Mesenchymal stem cell (in vitro differentiated cells and primary cell): ENCODE data around the gene IGF2.

Experiments used
- DNase-seq: peaks from one replicate; pipeline ENCODE4 v3.0.0-alpha.2; 2013
- H2AFZ ChIP-seq: one replicate; pipeline ENCODE4 v1.6.1; 2013; ENCODE audit warnings: low read depth, mild to moderate bottlenecking, control low read depth, inconsistent platforms, low read length, moderate library complexity
- H2AK5ac ChIP-seq: 2 replicates; pipeline ENCODE4 v1.6.1; 2013; ENCODE audit warnings: low read length, moderate library complexity, mild to moderate bottlenecking, inconsistent platforms; ENCODE audit not compliant: severe bottlenecking
- H2BK120ac ChIP-seq: one replicate; pipeline ENCODE4 v1.6.1; 2013; ENCODE audit warnings: low read depth, mild to moderate bottlenecking, inconsistent platforms, low read length, moderate library complexity
- H2BK12ac ChIP-seq, 2 experiments: one replicate each; pipeline ENCODE4 v1.6.1; 2013; ENCODE audit warnings: inconsistent platforms in 2 of 2, low read length in 2 of 2, mild to moderate bottlenecking in 2 of 2, moderate library complexity in 2 of 2, control low read depth in 1 of 2
- H2BK15ac ChIP-seq: one replicate; pipeline ENCODE4 v1.6.1; 2013; ENCODE audit warnings: mild to moderate bottlenecking, low read depth, inconsistent platforms; ENCODE audit not compliant: poor library complexity, severe bottlenecking
- H2BK5ac ChIP-seq: 2 replicates; pipeline ENCODE4 v1.6.1; 2013; ENCODE audit warnings: low read depth, mild to moderate bottlenecking, low read length, control low read depth, inconsistent platforms; ENCODE audit not compliant: poor library complexity, severe bottlenecking
- H3K14ac ChIP-seq, 2 experiments: one replicate each; pipeline ENCODE4 v1.6.1; 2013; ENCODE audit warnings: inconsistent platforms in 2 of 2, low read length in 2 of 2, control low read depth in 1 of 2, mild to moderate bottlenecking in 1 of 2, moderate library complexity in 1 of 2
- H3K18ac ChIP-seq, 2 experiments: one replicate each; pipeline ENCODE4 v1.6.1; 2013; ENCODE audit warnings: inconsistent platforms in 2 of 2, low read length in 2 of 2, control low read depth in 1 of 2, low read depth in 1 of 2, mild to moderate bottlenecking in 1 of 2
- H3K23ac ChIP-seq, 2 experiments: one replicate each; pipeline ENCODE4 v1.6.1; 2013; ENCODE audit warnings: inconsistent platforms in 2 of 2, low read length in 2 of 2, mild to moderate bottlenecking in 2 of 2, moderate library complexity in 2 of 2, control low read depth in 1 of 2
- H3K27ac ChIP-seq: 2 replicates; pipeline ENCODE4 v1.5.1; 2013; ENCODE audit warnings: mild to moderate bottlenecking, moderate library complexity, low read length, control low read depth, inconsistent platforms; ENCODE audit not compliant: poor library complexity, severe bottlenecking
- H3K27me3 ChIP-seq, 2 experiments: 2 replicates each; pipeline versions ENCODE4 v1.6.1 to v1.7.0; 2013; ENCODE audit warnings: low read length in 2 of 2, mild to moderate bottlenecking in 2 of 2, moderate library complexity in 2 of 2, control low read depth in 1 of 2, inconsistent platforms in 1 of 2; ENCODE audit not compliant: control insufficient read depth in 1 of 2, insufficient read depth in 1 of 2
- H3K36me3 ChIP-seq, 2 experiments: 2 replicates each; pipeline versions ENCODE4 v1.6.1 to v1.7.0; 2013; ENCODE audit warnings: low read length in 2 of 2, control low read depth in 1 of 2, inconsistent platforms in 1 of 2, low read depth in 1 of 2, mild to moderate bottlenecking in 1 of 2; ENCODE audit not compliant: insufficient read depth in 2 of 2, control insufficient read depth in 1 of 2
- H3K4ac ChIP-seq, 2 experiments: one replicate each; pipeline ENCODE4 v1.6.1; 2013; ENCODE audit warnings: inconsistent platforms in 2 of 2, low read length in 2 of 2, mild to moderate bottlenecking in 2 of 2, moderate library complexity in 2 of 2, control low read depth in 1 of 2, low read depth in 1 of 2
- H3K4me1 ChIP-seq: 2 replicates; pipeline ENCODE4 v1.6.1; 2013; ENCODE audit warnings: low read depth, low read length, control low read depth; ENCODE audit not compliant: control insufficient read depth, insufficient read depth
- H3K4me2 ChIP-seq: 2 replicates; pipeline ENCODE4 v1.6.1; 2013; ENCODE audit warnings: low read length, mild to moderate bottlenecking, inconsistent platforms; ENCODE audit not compliant: poor library complexity, severe bottlenecking
- H3K4me3 ChIP-seq, 2 experiments: 2 replicates each; pipeline versions ENCODE4 v1.5.1 to v1.7.0; 2013; ENCODE audit warnings: low read length in 2 of 2, mild to moderate bottlenecking in 2 of 2, control low read depth in 1 of 2, low read depth in 1 of 2; ENCODE audit not compliant: insufficient read depth in 1 of 2
- H3K79me1 ChIP-seq: replicated peaks from 2 replicates; pipeline ENCODE4 v1.6.1; 2013; ENCODE audit warnings: mild to moderate bottlenecking, control low read depth, low read length, inconsistent platforms; ENCODE audit not compliant: poor library complexity, severe bottlenecking
- H3K9ac ChIP-seq: 2 replicates; pipeline ENCODE4 v1.7.0; 2013; ENCODE audit warnings: mild to moderate bottlenecking, low read length, moderate library complexity
- H3K9me3 ChIP-seq: 2 replicates; pipeline ENCODE4 v1.7.0; 2013; ENCODE audit warnings: mild to moderate bottlenecking, low read length; ENCODE audit not compliant: control insufficient read depth
- H4K8ac ChIP-seq: one replicate; pipeline ENCODE4 v1.6.1; 2013; ENCODE audit warnings: inconsistent platforms, mild to moderate bottlenecking, low read length, moderate library complexity
- H4K91ac ChIP-seq: one replicate; pipeline ENCODE4 v1.6.1; 2013; ENCODE audit warnings: mild to moderate bottlenecking, low read length, inconsistent platforms
- WGBS: methylation state at CpG from one replicate; pipeline ENCODE4 v1.1.7; 2013; ENCODE audit warnings: mixed read lengths; 5-methylcytosine and 5-hydroxymethylcytosine counted together

Gene IGF2

DNA sequence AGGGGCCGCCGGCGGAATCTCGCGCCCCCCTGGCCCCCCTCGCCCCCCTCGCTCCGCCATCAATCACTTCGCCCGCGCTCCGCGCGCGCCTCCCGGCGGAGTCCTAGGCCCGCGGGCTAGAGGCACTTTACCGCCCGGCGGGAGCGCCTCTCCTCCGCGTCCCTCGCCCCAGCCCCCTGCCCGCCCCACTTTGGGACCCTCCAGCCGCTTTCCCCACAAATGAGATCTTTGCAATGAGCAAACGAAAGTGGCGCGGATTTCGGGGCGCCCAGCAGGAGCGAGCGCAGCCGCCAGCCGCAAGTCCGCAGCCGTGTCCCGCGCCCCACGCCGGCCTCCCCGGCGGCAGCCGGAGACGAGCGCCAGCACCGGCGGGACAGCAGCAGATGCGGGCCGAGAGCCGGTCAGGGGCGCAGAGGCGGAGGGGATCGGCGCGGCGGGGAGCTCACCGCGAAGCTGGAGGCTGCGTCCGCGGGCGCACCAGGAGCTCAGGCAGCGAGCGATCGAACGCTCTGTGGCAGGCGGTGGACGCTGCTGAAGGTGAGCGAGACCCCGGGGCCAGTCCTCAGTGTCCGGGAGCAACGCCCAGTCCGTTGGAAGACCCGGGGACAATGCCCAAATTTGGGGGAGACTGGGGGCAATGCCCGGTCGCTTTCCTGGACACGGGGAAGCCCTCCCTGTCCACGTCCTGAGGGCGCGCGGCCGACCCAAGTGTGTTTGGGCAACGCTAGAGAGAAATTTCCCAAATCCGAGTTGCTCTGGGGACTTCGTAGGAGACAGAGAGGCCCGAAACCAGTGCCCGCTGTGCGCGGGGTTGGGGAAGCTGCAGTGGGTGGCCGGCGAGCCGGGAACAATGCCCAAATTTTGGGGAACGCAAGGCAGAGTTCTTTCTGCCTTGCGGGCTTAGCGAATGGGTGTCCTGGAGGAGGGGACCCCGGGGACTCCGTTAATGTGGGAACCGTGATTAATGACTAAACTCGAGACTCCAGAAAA, 1.5 kb upstream of the IGF2 start:
- DNase-seq = peak; percentile 22
- no peak overlapping the region for H2BK120ac ChIP-seq
- H3K4ac ChIP-seq = no peak overlapping the region
- no peak overlapping the region for H2BK5ac ChIP-seq
- H2AK5ac ChIP-seq = no peak overlapping the region
- no peaks in the 10 kb centered on the region for H3K36me3 ChIP-seq
- H3K27ac ChIP-seq = no peak overlapping the region
- H4K8ac ChIP-seq = no peak overlapping the region
- H4K91ac ChIP-seq = no peak overlapping the region
- no peaks in the 10 kb centered on the region for H3K9me3 ChIP-seq
- H3K14ac ChIP-seq = no peak overlapping the region
- peaks cover 4% of the 10 kb centered on the region for H3K79me1 ChIP-seq
- H3K23ac ChIP-seq = peak overlapping the region in 1 of 2 experiments; percentile 40
- H3K4me1 ChIP-seq = peaks cover 53% of the 10 kb centered on the region
- WGBS = 2% methylated on average over 99 of the region's 102 CpGs
- H3K9ac ChIP-seq = no peak overlapping the region
- H2BK12ac ChIP-seq = no peak overlapping the region
- peak overlapping the region in 1 of 2 experiments; percentile 12 for H3K18ac ChIP-seq
- H3K4me3 ChIP-seq = peak overlapping the region in 1 of 2 experiments; percentile 22
- peak overlapping the region; percentile 83 for H2BK15ac ChIP-seq
- peaks cover 55 to 78% of the 10 kb centered on the region in 2 experiments for H3K27me3 ChIP-seq
- H3K4me2 ChIP-seq = peak overlapping the region; percentile 61
- no peak overlapping the region for H2AFZ ChIP-seq

DNA sequence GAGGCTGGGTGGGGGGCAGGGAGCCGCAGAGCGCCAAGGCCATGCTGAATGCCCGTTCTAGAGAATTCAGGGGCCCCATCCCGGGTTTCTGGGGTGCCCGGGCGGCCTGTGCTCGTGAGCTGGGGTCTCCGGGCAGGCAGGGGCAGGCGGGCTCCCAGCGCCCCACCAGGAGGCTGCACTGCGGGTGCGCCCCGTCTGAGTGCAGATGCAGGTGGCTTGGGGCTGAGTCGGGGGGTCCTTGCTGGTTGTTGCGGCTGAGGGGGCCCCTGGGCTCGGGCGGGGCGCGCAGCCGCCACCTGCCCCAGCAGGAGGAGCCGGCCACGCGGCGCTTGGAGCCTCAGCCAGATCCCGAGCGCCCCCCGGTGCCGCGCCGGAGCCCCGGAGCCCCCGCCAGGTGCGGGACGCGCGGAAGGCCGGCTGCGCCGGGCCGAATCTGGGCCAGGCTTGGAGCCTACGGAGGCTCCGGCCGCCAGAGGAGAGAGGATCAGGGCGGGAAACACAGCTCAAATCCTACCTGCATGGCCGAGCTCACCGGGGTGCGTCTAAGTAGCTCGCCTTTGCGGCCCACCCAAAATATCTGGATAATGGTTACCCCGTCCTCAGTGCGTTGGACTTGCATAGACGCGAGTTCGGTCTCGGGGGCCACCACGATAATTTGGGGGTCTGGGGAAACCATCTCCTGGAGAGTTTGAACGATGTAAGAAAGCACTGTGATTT, 590 bp upstream of the IGF2 start:
- peak overlapping the region in 1 of 2 experiments; percentile 50 for H3K23ac ChIP-seq
- no peak overlapping the region for H3K14ac ChIP-seq
- no peak overlapping the region for H2AK5ac ChIP-seq
- DNase-seq = peak; percentile 8
- H3K4ac ChIP-seq = no peak overlapping the region
- peak overlapping the region; percentile 61 for H2BK120ac ChIP-seq
- H3K9me3 ChIP-seq = no peaks in the 10 kb centered on the region
- peaks cover 0 to 4% of the 10 kb centered on the region in 2 experiments for H3K36me3 ChIP-seq
- H3K27me3 ChIP-seq = peaks cover 46 to 78% of the 10 kb centered on the region in 2 experiments
- H3K27ac ChIP-seq = no peak overlapping the region
- no peak overlapping the region for H4K91ac ChIP-seq
- peak overlapping the region; percentile 56 for H3K4me2 ChIP-seq
- peak overlapping the region in 1 of 2 experiments; percentile 81 for H2BK12ac ChIP-seq
- H3K79me1 ChIP-seq = peaks cover 5% of the 10 kb centered on the region
- H2AFZ ChIP-seq = no peak overlapping the region
- H3K9ac ChIP-seq = no peak overlapping the region
- peak overlapping the region; percentile 83 for H2BK15ac ChIP-seq
- no peak overlapping the region for H3K4me3 ChIP-seq
- H3K18ac ChIP-seq = peak overlapping the region; percentile 43 to 75
- H2BK5ac ChIP-seq = no peak overlapping the region
- H3K4me1 ChIP-seq = peaks cover 54% of the 10 kb centered on the region
- WGBS = 3% methylated on average over 50 of the region's 57 CpGs
- H4K8ac ChIP-seq = no peak overlapping the region

DNA sequence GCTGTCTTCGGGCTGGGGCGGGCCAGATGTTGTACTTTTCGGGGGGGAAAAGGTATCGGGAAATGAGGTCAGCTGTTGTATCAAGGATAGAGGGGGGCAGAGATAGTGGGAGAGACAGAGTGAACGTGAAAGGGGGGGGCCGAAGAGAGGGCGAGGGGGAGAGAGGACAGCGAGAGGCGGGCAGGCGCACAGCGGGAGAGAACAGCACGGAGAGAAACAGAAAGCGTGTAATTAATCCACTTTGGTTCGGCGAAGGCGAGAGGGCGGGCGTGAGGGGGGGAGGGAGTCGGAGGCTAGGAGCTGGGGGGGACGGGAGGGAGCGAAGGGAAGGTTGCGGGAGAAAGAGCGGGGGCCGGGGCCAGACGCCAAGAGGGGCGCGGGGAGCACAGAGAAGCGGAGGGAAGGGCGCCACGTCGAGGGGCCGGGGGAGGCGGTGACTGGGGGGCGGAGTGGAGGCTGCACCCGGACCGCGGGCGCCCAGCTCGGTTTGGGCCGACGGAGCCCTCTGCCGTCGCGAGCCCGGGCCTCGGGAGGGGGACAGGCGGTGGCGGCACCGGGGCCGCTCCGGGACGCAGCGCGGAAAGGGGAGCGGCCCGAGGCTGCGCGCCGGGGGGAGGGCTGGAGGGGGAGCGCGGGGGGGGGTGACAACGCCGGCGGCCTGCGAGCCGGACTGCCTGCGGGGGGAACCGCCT, 612 bp downstream of the IGF2 start:
- peak; percentile 54 for DNase-seq
- H3K4ac ChIP-seq = peak overlapping the region in 1 of 2 experiments; percentile 41
- H3K23ac ChIP-seq = no peak overlapping the region
- no peak overlapping the region for H2AFZ ChIP-seq
- peak overlapping the region; percentile 12 to 72 for H3K18ac ChIP-seq
- H3K4me3 ChIP-seq = peak overlapping the region in 1 of 2 experiments; percentile 63
- no peak overlapping the region for H3K14ac ChIP-seq
- no peak overlapping the region for H3K27ac ChIP-seq
- no peak overlapping the region for H2AK5ac ChIP-seq
- 1% methylated on average over 37 of the region's 68 CpGs for WGBS
- H4K91ac ChIP-seq = no peak overlapping the region
- H2BK12ac ChIP-seq = peak overlapping the region in 1 of 2 experiments; percentile 31
- H2BK120ac ChIP-seq = peak overlapping the region; percentile 85
- no peak overlapping the region for H4K8ac ChIP-seq
- peaks cover 0 to 16% of the 10 kb centered on the region in 2 experiments for H3K36me3 ChIP-seq
- no peaks in the 10 kb centered on the region for H3K9me3 ChIP-seq
- H3K4me1 ChIP-seq = peaks cover 49% of the 10 kb centered on the region
- H3K4me2 ChIP-seq = peak overlapping the region; percentile 88
- H2BK15ac ChIP-seq = peak overlapping the region; percentile 52
- no peak overlapping the region for H3K9ac ChIP-seq
- H2BK5ac ChIP-seq = no peak overlapping the region
- H3K27me3 ChIP-seq = peaks cover 35 to 78% of the 10 kb centered on the region in 2 experiments
- H3K79me1 ChIP-seq = peaks cover 9% of the 10 kb centered on the region
